Measurements from ENCODE around the gene PKN2. TPM values are rescaled to one million over a fixed set of nuclear protein-coding genes. Genes with fewer than 3 reads are reported as not detected.
"Not testable (repeated sequence)": the region's sequence is repeated elsewhere in the genome, so short reads cannot be mapped to it uniquely, and the experiment has no call there.

PKN2 gene
- total RNA-seq, 1 donor from 2014 or later, result 16.3 TPM

DNA sequence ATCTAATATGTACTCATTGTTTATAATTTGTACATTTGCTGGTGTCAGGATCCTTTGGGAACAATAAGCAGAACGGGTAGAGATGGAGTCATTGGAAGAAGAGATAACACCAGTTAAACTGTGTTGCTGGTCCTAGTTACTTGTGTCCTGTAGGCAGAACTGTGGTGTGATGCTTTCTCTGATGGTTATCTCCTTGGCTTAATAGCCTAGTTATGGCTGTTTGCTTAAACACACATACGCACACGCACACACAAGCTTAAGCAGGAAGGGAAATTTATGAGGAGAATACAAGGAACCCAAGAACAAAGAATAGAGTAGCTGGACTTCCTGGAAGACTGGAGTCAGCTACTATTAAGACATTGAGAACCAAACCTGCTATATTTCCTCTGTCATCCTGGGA lies 5.7 kb upstream of the PKN2 start:
- DNase-seq (ENCODE audit: low read depth in 2 of 2), result peak in 1 of 2 donors; percentile 55

- peak in 1 of 2 donors; percentile 16 for DNase-seq (ENCODE audit: low read depth in 2 of 2)
Observed at GRCh38 chr1:88680471-88680870, 3.6 kb upstream of the PKN2 start.

DNA sequence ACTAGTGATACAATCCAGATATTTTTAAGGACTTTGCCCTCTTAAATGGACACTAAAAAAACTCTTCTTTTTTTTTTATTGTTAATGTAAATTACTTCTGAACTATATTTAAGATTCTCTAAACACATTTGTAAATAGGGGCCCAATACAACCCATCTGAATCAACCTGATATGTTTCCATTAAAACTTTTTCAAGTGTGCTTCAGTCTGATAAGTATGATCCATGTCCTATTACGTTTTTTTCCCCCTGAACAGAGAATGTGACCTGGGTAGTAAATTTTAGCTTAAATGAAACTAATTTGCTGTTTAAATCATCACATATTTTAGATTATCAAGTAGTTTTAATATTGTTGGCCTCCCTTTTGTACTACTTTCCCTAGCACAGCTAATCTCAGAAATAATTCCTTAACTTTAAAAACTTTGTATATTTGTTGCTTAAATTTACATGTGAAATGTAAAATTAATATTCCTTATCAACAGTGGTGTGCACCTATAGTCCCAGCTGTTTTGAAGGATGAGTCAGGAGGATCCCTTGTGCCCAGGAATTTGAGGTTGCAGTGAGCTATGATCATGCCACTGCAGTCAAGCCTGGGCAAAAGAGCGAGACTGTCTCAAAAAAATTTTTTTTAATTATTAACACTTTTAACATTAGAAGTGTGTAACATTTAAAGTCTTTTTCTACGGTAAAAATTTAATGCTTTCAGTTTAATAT lies 3.0 kb upstream of the PKN2 start:
- no peak for DNase-seq (ENCODE audit: low read depth in 2 of 2)

DNA sequence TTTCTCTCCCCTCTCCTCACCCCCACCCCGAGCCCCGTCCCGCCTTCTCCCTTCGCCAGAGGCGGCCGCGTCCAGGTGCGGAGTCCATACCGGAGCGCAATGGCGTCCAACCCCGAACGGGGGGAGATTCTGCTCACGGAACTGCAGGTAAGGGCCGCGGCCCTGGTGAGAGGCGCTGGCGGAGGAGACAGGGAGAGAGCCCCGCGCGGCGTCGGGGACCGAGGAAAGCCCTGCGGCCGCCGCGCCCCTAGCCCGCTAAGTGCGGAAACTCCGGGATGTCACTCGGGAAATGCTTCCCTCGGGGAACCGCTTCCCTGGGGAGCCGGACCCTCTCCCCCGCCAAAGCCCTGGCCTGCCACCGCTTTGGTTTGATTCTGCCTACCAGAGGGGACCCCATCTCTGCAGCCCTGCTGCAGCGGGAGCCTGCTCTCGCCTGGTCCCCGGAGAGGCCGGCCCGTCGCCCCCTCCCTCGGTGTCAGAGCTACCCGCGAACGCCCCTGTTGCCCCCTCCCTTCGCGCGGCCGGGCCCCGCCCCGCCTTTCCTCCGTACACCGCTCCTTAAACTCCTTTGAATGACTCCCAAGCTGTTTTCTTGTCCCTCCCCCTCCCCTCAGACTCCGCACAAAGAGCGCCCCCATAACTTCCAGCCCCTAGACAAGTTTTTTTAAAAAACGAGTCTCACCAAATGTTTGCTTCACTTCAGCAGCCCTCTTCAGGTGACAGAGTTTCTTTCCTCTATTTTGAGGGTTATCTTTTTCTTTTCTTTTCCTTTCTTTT lies 597 bp downstream of the PKN2 start:
- peak; percentile 37 to 67 for DNase-seq (ENCODE audit: low read depth in 2 of 2)

- peak; percentile 14 to 31 for DNase-seq (ENCODE audit: low read depth in 2 of 2)
Observed at GRCh38 chr1:88685259-88685620, 1.2 kb downstream of the PKN2 start.

DNA sequence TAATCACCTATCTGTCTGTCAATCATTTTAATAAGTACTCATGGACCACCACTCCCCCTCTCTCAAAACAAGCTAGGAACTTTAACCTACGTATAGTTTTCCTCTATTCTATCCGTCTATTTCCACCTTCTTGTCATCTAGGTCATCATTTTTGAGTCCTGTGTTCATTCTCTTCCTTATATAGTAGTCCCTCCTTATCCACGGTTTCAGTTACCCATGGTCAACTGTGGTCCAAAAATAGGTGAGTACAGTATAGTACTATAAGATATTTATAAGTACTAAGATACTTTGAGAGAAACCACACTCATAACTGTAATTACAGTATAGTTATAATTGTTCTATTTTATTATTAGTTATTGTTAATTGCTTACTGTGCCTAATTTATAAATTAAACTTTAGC lies 7.5 kb downstream of the PKN2 start:
- no peak for DNase-seq (ENCODE audit: low read depth in 2 of 2)

DNA sequence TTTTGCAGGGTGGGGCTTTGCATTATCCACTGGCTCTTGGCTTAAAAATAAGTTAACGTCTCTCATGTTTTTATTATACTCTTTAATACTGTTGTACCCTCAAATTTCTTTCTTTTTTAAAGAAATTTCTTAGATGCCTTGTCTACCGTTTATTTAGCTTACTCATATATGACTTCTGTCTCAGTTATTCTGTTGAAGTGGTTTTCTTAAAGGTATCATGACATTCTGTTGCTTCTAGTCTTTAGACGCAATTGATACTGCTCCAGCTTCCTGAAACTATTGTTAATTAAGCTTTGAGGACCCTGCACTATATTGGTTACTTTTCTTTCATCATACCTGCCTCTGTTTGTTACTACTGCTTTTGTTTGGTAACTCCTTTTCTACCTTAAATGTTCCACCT lies 11.7 kb downstream of the PKN2 start:
- DNase-seq (ENCODE audit: low read depth in 2 of 2), result no peak

DNA sequence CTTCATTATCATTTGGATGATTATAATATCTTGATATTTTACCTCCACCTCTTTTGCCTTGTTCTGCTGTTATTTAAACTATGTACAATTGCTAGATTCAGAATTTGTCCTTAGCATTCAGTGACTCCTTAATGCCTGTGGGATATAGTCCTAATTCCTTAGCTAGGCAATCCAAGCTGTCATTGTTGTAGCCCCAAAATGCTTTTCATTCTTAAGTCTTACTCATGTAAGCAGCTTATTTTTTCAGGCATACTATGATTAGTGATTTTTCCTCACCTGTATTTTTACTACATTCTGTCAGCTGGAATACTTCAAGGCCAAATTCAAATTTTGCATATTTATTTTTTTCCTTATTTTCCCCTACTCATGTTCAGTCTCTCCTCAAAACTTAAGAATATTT lies 13.4 kb downstream of the PKN2 start:
- DNase-seq (ENCODE audit: low read depth in 2 of 2), result peak in 1 of 2 donors; percentile 1

DNA sequence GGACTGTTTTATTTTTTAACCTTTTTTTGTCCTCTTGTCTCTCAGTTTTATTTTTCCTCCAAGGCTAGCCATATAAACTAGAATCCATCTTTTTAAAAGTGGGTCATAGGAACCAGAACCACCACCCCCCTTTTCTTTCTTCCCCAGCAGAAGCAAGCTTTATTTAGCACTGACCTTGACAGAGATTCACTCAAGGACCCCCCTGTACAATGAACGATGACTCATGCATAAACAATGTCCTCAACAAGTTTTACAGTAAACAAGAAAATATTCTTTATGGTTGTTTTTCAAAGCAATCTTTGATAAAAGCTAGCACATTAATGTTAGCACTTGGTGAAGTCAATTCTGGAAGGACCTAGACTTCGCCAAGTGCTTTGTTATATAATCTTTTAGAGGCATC lies 14.1 kb downstream of the PKN2 start:
- DNase-seq (ENCODE audit: low read depth in 2 of 2), result peak; percentile 7 to 62

GRCh38 chr1:88698764-88699163 lies 14.7 kb downstream of the PKN2 start:
- peak in 1 of 2 donors; percentile 15 for DNase-seq (ENCODE audit: low read depth in 2 of 2)

- DNase-seq (ENCODE audit: low read depth in 2 of 2), result no peak
Observed at GRCh38 chr1:88700425-88701013, 16.4 kb downstream of the PKN2 start.

GRCh38 chr1:88701275-88701674 lies 17.2 kb downstream of the PKN2 start:
- no peak for DNase-seq (ENCODE audit: low read depth in 2 of 2)

GRCh38 chr1:88701793-88702192 lies 17.7 kb downstream of the PKN2 start:
- DNase-seq (ENCODE audit: low read depth in 2 of 2), result not testable (repeated sequence)

GRCh38 chr1:88708011-88708410 lies 23.9 kb downstream of the PKN2 start:
- no peak for DNase-seq (ENCODE audit: low read depth in 2 of 2)

DNA sequence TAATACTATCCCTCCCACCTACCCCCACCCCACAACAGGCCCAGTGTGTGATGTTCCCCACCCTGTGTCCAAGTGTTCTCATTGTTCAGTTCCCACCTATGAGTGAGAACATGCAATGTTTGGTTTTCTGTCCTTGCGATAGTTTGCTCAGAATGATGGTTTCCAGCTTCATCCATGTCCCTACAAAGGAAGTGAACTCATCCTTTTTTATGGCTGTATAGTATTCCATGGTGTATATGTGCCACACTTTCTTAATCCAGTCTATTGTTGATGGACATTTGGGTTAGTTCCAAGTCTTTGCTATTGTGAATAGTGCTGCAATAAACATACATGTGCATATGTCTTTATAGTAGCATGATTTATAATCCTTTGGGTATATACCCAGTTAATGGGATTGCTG lies 28.8 kb downstream of the PKN2 start:
- DNase-seq (ENCODE audit: low read depth in 2 of 2), result not testable (repeated sequence)

- not testable (repeated sequence) for DNase-seq (ENCODE audit: low read depth in 2 of 2)
Observed at GRCh38 chr1:88716571-88716970, 32.5 kb downstream of the PKN2 start.

DNA sequence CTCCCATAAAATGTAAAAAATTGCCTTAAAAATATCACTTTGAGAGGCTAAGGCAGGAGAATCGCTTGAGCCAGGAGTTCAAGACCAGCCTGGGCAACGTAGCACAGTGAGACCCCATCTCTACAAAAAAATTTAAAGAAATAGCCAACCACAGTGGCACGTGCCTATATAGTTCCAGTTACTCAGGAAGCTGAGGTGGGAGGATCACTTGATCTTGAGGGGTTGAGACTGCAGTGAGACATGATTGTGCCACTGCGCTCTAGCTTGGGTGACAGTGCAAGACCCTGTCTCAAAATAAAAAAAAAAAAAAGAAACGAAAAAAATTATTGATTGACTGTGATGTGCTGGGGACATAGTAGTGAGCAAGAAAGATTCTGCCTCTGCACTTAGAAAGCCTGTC lies 38.4 kb downstream of the PKN2 start:
- DNase-seq (ENCODE audit: low read depth in 2 of 2), result no peak

- DNase-seq (ENCODE audit: low read depth in 2 of 2), result no peak
Observed at GRCh38 chr1:88726697-88727096, 42.6 kb downstream of the PKN2 start.

GRCh38 chr1:88727205-88727604 lies 43.1 kb downstream of the PKN2 start:
- DNase-seq (ENCODE audit: low read depth in 2 of 2), result no peak

DNA sequence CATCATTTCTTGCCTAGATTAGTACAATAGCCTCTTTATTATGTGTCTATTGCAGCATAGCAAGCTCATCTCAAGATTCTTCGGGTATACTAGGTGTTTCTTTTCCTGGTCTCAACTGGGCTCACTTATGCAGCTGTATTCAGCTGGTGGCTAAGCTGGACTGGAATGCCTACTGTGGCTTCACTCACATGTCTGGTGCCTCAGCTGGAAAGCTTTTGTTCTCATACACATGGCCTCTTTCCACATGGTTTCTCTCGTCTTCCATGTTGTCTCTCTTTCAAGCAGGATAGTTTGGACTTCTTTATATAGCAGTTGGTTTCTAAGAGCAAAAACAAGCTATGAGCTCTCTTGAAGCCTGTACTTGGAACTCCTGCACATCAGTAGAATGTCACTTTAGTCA lies 45.2 kb downstream of the PKN2 start:
- no peak for DNase-seq (ENCODE audit: low read depth in 2 of 2)

DNA sequence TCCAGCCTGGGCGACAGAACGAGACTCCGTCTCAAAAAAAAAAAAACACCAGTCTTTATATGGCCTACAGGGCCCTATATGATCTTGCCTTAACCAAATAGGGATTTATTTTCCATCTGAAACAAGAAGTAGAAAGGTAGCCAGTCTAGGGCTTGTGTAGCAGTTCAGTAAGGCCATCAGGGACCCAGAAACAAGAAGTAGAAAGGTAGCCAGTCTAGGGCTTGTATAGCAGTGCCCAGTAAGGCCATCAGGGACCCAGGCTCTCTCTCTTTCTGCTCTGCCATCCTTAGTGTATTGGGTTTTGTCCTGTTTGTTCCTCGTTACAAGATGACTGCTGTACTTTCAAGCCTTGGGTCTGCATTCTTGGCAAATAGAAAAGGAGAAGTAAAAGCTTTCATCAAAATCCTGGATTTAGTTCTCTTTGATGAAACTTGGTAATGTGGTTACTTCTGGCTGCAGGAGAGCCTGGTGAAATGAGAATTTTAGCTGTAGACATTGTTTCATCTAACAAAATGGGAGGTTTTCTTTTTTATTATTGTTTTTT lies 46.1 kb downstream of the PKN2 start:
- DNase-seq (ENCODE audit: low read depth in 2 of 2), result no peak

GRCh38 chr1:88730995-88731394 lies 46.9 kb downstream of the PKN2 start:
- no peak for DNase-seq (ENCODE audit: low read depth in 2 of 2)
